Panc1 (cell line): ENCODE data around the gene ACOX1. TPM values are rescaled to one million over a fixed set of nuclear protein-coding genes. Genes with fewer than 3 reads are reported as not detected.

Experiments
- ATAC-seq: fragments of 200-7000 bp; cut with Tn5 transposase; 2 replicates; pipeline ENCODE4 v1.9.1; 2020; ENCODE audit warnings: mild to moderate bottlenecking, moderate library complexity
- BruUV-seq: library from RNA; stranded (reverse); fragments of 400-500 nt; replicated peaks from 2 replicates; lab custom pipeline; 2021; lab: Mats Ljungman, UMichigan
- CTCF ChIA-PET: fragments of 300-600 bp; sonication (Branson Sonifier 250); formaldehyde crosslinking; loops from one replicate; lab custom pipeline; 2022; ENCODE audit warnings: antibody characterized with exemption; lab: Charles Lee
- POLR2A ChIA-PET: fragments of 300-600 bp; sonication (Branson Sonifier 250); formaldehyde crosslinking; loops from one replicate; lab custom pipeline; 2022; ENCODE audit warnings: antibody characterized with exemption; lab: Charles Lee
- DNase-seq: peaks from one replicate; pipeline ENCODE4 v3.0.0-alpha.2; 2010; ENCODE audit warnings: low read depth, low spot score
- H3K27ac ChIP-seq: 2 replicates; pipeline ENCODE4 v1.5.1; 2011; ENCODE audit warnings: mild to moderate bottlenecking, low read length, inconsistent platforms
- H3K27me3 ChIP-seq: fragments of 200-500 bp; sonication (Bioruptor generic); 2 replicates; pipeline ENCODE4 v1.6.0; 2014; ENCODE audit warnings: low read length, inconsistent platforms; ENCODE audit not compliant: control insufficient read depth, insufficient read depth
- H3K36me3 ChIP-seq: fragments of 200-500 bp; sonication (Bioruptor generic); 2 replicates; pipeline ENCODE4 v1.5.1; 2014; ENCODE audit warnings: inconsistent platforms, mild to moderate bottlenecking, low read length, moderate library complexity; ENCODE audit not compliant: control insufficient read depth, insufficient read depth
- H3K4me1 ChIP-seq: 2 replicates; pipeline ENCODE4 v1.5.1; 2011; ENCODE audit warnings: inconsistent platforms, mild to moderate bottlenecking, low read length, moderate library complexity; ENCODE audit not compliant: control insufficient read depth, insufficient read depth
- H3K4me3 ChIP-seq, 2 experiments: 2 replicates each; pipeline ENCODE4 v1.5.1; 2011 to 2012; ENCODE audit warnings: low read depth in 2 of 2, low read length in 2 of 2, mild to moderate bottlenecking in 2 of 2, inconsistent platforms in 1 of 2, moderate library complexity in 1 of 2
- H3K9me3 ChIP-seq: fragments of 200-500 bp; sonication (Bioruptor generic); 2 replicates; pipeline ENCODE4 v1.5.1; 2014; ENCODE audit warnings: low read depth, mild to moderate bottlenecking, inconsistent platforms, low read length, moderate library complexity; ENCODE audit not compliant: control insufficient read depth, insufficient read depth
- CTCF ChIP-seq: fragments of 450-650 bp; IDR thresholded peaks from 2 replicates; pipeline ENCODE4 v1.5.1; 2017; ENCODE audit warnings: mild to moderate bottlenecking
- POLR2AphosphoS5 ChIP-seq: IDR thresholded peaks from 2 replicates; pipeline ENCODE4 v1.6.1; 2012; ENCODE audit warnings: mild to moderate bottlenecking, low read depth, low read length, moderate library complexity
- REST ChIP-seq, 2 experiments: IDR thresholded peaks; 2 replicates each; pipeline ENCODE4 v1.6.1; 2011 to 2012; ENCODE audit warnings: low read depth in 2 of 2, control low read depth in 1 of 2, low read length in 1 of 2, mild to moderate bottlenecking in 1 of 2, moderate library complexity in 1 of 2; ENCODE audit not compliant: insufficient read depth in 1 of 2
- SIN3A ChIP-seq: IDR thresholded peaks from 2 replicates; pipeline ENCODE4 v1.6.1; 2012; ENCODE audit warnings: low read depth, mild to moderate bottlenecking, low read length, moderate library complexity, borderline replicate concordance; ENCODE audit not compliant: insufficient read depth
- TCF7L2 ChIP-seq: IDR thresholded peaks from 2 replicates; pipeline ENCODE4 v1.6.1; 2011; ENCODE audit warnings: mild to moderate bottlenecking, low read depth, low read length, inconsistent platforms
- in situ Hi-C: cut with HindIII; loops from 2 replicates; pipeline ENCODE4 v1.10.0; 2016; ENCODE audit warnings: low sequenced_read_pairs, low pct_unique_long_range_greater_than_20kb
- intact Hi-C: fragments of 100-400 bp; cut with micrococcal nuclease; formaldehyde crosslinking; loops from one replicate; pipeline ENCODE4 v1.10.0; 2022; ENCODE audit not compliant: unreplicated experiment
- total RNA-seq: library from RNA; stranded (reverse); gene quantifications from one replicate; pipeline ENCODE4 v1.2.1, GENCODE V29; 2021; ENCODE audit not compliant: unreplicated experiment

ACOX1 gene
- total RNA-seq, 1 experiment from 2014 or later: 53.5 TPM

GRCh38 chr17:75920045-75920560 lies 58.9 kb downstream of the ACOX1 start:
- intact Hi-C loops (no loop called here), in situ Hi-C loops (no loop called here)
- BruUV-seq: no TSS peak
- no peaks in the 10 kb centered on the region for H3K4me1 ChIP-seq
- no peak for DNase-seq
- no peak overlapping the region for H3K27ac ChIP-seq
- TF ChIP-seq CTCF: no peak
- no peak for TF ChIP-seq TCF7L2
- no peak for TF ChIP-seq REST (IDR thresholded peaks at IDR 0.05; ENCODE audit: insufficient read depth in 1 of 2, low read depth in 2 of 2, low read length in 1 of 2)
- TF ChIP-seq POLR2AphosphoS5: no peak
- no peak for TF ChIP-seq SIN3A
- no peaks in the 10 kb centered on the region for H3K27me3 ChIP-seq
- H3K4me3 ChIP-seq: no peak overlapping the region
- CTCF ChIA-PET: interaction anchor here (0.6 kb wide), 1 partner anchor 216 kb away, joined by 8 read pairs; no protein-coding TSS in a partner anchor
- no peaks in the 10 kb centered on the region for H3K36me3 ChIP-seq
- POLR2A ChIA-PET: no interaction called here
- ATAC-seq: no peak
- no peaks in the 10 kb centered on the region for H3K9me3 ChIP-seq

GRCh38 chr17:75919611-75920010 lies 59.4 kb downstream of the ACOX1 start:
- TF ChIP-seq TCF7L2 (no peak), POLR2AphosphoS5 (no peak), REST (IDR thresholded peaks at IDR 0.05; ENCODE audit: insufficient read depth in 1 of 2, low read depth in 2 of 2, low read length in 1 of 2) (no peak), CTCF (no peak), SIN3A (no peak)
- ATAC-seq: no peak

More at GRCh38 chr17:75919611-75920010, 59.4 kb downstream of the ACOX1 start:
- no peaks in the 10 kb centered on the region for H3K36me3 ChIP-seq
- ChIA-PET CTCF (no interaction called here), POLR2A (interaction anchor here (1.1 kb wide), 1 partner anchor 23 kb away, joined by 5 read pairs; no protein-coding TSS in a partner anchor)
- H3K4me3 ChIP-seq: no peak overlapping the region
- BruUV-seq: no TSS peak
- H3K27ac ChIP-seq: no peak overlapping the region
- in situ Hi-C loops (no loop called here), intact Hi-C loops (no loop called here)
- no peak for DNase-seq
- H3K9me3 ChIP-seq: no peaks in the 10 kb centered on the region
- no peaks in the 10 kb centered on the region for H3K27me3 ChIP-seq
- H3K4me1 ChIP-seq: no peaks in the 10 kb centered on the region
